ENCODE data around the gene ALPP. TPM values are rescaled to one million over a fixed set of nuclear protein-coding genes. Genes with fewer than 3 reads are reported as not detected.
"Not testable (repeated sequence)": the region's sequence is repeated elsewhere in the genome, so short reads cannot be mapped to it uniquely, and the experiment has no call there.

Gene ALPP
- not detected in 2 replicates for total RNA-seq
- long read RNA-seq = 0 reads

DNA sequence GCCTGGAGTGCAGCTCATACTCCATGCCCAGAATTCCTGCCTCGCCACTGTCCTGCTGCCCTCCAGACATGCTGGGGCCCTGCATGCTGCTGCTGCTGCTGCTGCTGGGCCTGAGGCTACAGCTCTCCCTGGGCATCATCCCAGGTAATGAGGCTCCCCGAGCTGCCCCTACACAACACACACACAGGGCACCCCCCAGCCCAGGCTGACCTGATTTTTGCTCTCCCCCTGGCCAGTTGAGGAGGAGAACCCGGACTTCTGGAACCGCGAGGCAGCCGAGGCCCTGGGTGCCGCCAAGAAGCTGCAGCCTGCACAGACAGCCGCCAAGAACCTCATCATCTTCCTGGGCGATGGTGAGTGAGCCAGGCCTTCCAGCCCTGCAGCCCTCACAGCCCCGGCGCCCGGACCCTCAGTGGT is at the start of gene ALPP:
Gene ALPP, plus strand, starts transcription at position 17 of the 417 bp plus-strand sequence. Its CDS starts 52 bp downstream, at position 69.
- peaks cover 37% of the 10 kb centered on the region for H3K27me3 Mint-ChIP-seq
- not testable (repeated sequence) for H3K27ac Mint-ChIP-seq; H3K9me3 Mint-ChIP-seq (ENCODE audit: low read depth); H3K4me3 Mint-ChIP-seq (ENCODE audit: low read depth); H3K36me3 Mint-ChIP-seq (ENCODE audit: insufficient read depth); H3K4me1 Mint-ChIP-seq (ENCODE audit: low read depth); DNase-seq (ENCODE audit: low spot score, unreplicated experiment)

DNA sequence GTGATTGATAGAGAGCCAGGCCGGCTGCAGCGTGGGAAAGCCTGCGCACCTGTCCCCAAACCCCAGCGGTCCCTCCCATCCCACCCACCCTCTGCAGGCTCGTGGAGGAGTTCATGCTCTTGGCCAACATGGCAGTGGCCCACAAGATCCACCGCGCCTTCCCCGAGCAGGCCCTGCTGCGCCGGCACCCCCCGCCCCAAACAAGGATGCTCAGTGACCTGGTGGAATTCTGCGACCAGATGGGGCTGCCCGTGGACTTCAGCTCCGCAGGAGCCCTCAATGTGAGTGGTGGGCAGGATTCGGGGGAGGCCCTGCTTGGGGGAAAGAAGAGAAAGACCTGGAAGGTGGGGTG is 48.9 kb upstream of the ALPP start:
- H3K4me3 Mint-ChIP-seq (ENCODE audit: low read depth) = no peak overlapping the region
- no peak overlapping the region for H3K27ac Mint-ChIP-seq
- no peak for DNase-seq (ENCODE audit: low spot score, unreplicated experiment)
- H3K9me3 Mint-ChIP-seq (ENCODE audit: low read depth) = no peaks in the 10 kb centered on the region
- no peaks in the 10 kb centered on the region for H3K36me3 Mint-ChIP-seq (ENCODE audit: insufficient read depth)
- no peak for TF ChIP-seq CTCF (IDR thresholded peaks at IDR 0.05; ENCODE audit: unreplicated experiment)
- H3K27me3 Mint-ChIP-seq = no peaks in the 10 kb centered on the region
- no peaks in the 10 kb centered on the region for H3K4me1 Mint-ChIP-seq (ENCODE audit: low read depth)

DNA sequence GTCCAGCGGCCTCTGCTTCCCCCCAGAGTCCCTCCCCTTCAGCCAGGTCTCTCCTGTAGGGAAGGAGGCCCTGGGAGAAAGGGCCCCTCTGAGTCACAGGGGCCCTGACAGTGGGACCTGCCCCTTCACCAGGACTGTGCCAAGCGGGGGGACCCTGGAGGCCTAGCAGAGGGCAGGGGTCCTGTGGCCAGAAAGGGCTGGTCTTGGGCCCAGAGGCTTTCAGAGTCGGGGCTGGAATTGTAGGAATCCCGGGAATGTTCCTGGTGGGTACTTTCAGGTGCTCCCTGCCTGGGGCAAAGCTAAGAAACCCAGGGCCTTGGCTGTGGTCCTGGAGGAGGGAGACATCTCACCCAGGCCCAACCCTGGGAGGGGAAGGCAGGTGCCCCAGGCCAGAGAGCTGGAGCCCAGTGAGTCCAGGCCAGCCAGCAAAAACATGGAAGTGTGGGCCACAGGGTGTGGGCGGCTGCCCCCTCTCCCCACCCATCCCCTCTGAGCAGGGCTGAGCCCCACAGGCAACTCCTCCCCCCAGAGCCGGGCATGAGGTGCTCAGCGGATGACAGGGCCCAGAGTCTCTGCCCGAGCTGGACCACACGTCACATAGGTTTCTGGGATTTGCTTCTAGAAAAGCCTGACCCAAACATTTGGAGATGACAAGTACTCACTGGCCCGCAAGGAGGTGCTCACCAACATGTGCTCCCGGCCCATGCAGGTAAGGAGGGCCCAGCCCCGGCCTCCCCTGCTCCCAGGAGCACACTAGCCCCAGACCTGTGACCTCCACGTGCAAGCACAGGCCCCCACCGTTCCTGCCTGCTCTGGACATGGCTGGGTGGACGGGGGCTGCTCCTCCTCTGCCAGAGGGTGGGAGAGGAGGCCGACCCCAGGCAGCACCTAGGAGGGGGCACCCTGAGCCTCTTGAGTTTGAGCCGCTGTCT is 48.2 kb upstream of the ALPP start:
- Mint-ChIP-seq H3K4me1 (ENCODE audit: low read depth) (no peaks in the 10 kb centered on the region), H3K27me3 (no peaks in the 10 kb centered on the region), H3K36me3 (ENCODE audit: insufficient read depth) (no peaks in the 10 kb centered on the region), H3K27ac (no peak overlapping the region), H3K4me3 (ENCODE audit: low read depth) (no peak overlapping the region), H3K9me3 (ENCODE audit: low read depth) (no peaks in the 10 kb centered on the region)
- TF ChIP-seq CTCF (IDR thresholded peaks at IDR 0.05; ENCODE audit: unreplicated experiment) = no peak
- DNase-seq (ENCODE audit: low spot score, unreplicated experiment) = no peak

DNA sequence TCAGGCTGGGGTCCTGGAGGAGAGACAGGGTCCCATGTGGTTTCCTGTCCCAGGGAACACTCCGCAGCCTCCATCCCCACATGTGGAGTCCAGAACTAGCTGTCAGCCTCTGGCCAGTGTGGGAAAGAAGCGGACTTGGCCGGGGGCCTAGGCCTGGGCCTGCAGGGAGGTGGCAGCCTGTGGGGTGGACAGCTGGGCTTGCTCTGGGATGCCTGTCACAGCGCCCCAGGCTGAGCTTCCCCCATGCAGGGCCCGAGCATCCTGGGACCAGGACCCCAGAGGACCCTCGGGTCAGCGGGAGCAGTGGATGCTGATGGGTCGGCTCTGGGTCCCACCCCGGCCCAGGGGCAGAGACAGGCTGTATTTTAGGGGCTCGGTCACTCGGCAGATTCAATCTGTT is 47.5 kb upstream of the ALPP start:
- H3K9me3 Mint-ChIP-seq (ENCODE audit: low read depth); H3K4me3 Mint-ChIP-seq (ENCODE audit: low read depth); H3K27ac Mint-ChIP-seq; DNase-seq (ENCODE audit: low spot score, unreplicated experiment); H3K36me3 Mint-ChIP-seq (ENCODE audit: insufficient read depth); H3K4me1 Mint-ChIP-seq (ENCODE audit: low read depth); H3K27me3 Mint-ChIP-seq: not testable (repeated sequence)

DNA sequence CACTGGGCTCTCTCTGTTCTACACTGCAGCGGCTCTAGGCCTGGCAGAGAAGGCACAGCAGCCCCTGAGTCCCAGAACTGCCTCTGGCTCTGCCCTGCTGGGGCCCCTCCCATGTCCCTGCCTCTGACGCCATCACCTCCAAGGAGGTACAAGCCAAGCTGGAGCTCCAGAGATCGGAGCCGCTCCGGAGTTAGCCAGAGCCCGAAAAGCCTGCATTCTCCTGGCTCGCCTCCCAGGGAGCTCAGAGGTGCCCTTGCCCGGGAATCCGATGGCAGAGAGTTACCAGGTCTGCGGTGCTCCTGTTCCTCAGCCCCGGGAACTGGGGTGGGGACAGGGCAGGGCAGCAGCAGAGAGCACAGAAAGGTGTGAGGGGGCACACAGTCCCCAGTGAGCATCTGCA is 46.9 kb upstream of the ALPP start:
- not testable (repeated sequence) for H3K36me3 Mint-ChIP-seq (ENCODE audit: insufficient read depth); H3K9me3 Mint-ChIP-seq (ENCODE audit: low read depth); H3K27ac Mint-ChIP-seq; H3K4me3 Mint-ChIP-seq (ENCODE audit: low read depth); H3K4me1 Mint-ChIP-seq (ENCODE audit: low read depth); DNase-seq (ENCODE audit: low spot score, unreplicated experiment); H3K27me3 Mint-ChIP-seq

DNA sequence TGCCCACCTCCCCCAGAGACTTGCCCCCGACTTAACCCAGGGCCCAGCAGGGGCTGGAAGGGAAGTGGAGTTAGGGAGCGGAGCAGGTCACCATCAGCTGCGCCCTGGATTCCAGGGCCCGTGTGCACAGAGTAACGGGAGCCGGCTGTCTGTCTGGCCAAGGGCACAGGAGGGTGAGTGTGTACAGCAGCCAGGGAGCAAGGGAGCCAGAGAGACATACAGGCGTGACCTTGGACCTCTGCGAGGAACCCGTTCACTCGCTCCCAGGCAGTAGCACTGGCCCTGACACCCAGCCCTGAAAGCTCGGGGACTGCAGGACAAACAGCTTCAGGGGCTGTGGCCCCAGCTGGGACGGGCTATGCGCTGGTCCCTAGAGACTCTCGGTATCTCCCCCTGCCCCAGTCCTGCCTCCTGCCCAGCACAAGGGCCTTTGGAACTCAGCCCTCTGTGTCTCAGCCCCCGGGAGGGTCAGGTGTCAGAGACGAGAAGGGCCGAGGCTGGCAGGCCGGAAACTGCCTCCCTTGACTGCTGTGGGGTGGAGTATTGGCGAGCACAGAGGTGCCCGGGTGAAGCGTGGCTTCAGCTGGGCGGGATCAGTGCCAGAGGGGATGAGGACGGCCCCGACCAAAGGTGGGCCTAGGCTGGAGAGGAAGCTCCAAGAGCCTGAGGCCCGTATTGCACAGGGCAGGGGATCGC is 46.2 kb upstream of the ALPP start:
- not testable (repeated sequence) for H3K27me3 Mint-ChIP-seq; H3K9me3 Mint-ChIP-seq (ENCODE audit: low read depth); H3K36me3 Mint-ChIP-seq (ENCODE audit: insufficient read depth); H3K4me1 Mint-ChIP-seq (ENCODE audit: low read depth); H3K4me3 Mint-ChIP-seq (ENCODE audit: low read depth); H3K27ac Mint-ChIP-seq; DNase-seq (ENCODE audit: low spot score, unreplicated experiment)

DNA sequence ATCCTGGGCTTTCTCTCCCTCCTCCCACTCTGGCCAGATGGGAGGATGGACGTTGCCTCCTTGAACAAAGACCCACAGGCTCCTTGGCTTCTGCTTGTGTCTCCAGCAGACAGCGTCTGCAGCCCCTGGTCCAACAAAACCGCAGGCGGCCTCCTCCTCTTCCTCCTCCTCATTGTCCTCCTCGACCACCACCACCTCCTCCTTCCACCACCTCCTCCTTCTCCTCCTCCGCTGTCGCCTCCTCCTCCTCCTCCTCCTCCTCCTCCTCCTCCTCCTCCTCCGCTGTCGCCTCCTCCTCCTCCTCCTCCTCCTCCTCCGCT is 45.7 kb upstream of the ALPP start:
- H3K27ac Mint-ChIP-seq = no peak overlapping the region
- DNase-seq (ENCODE audit: low spot score, unreplicated experiment) = no peak
- H3K4me3 Mint-ChIP-seq (ENCODE audit: low read depth) = no peak overlapping the region
- H3K36me3 Mint-ChIP-seq (ENCODE audit: insufficient read depth) = no peaks in the 10 kb centered on the region
- no peaks in the 10 kb centered on the region for H3K9me3 Mint-ChIP-seq (ENCODE audit: low read depth)
- no peaks in the 10 kb centered on the region for H3K27me3 Mint-ChIP-seq
- no peaks in the 10 kb centered on the region for H3K4me1 Mint-ChIP-seq (ENCODE audit: low read depth)
- no peak for TF ChIP-seq CTCF (IDR thresholded peaks at IDR 0.05; ENCODE audit: unreplicated experiment)
